OCI-LY1 (cell line): Measurements from ENCODE around the gene MPPED1.

Experiments used
- H2AFZ ChIP-seq: fragments of 200-600 bp; sonication (generic), shearing (Covaris generic); 2 replicates; pipeline ENCODE4 v1.6.0; 2014; ENCODE audit warnings: antibody characterized with exemption, mild to moderate bottlenecking, low read length
- H3F3A ChIP-seq: fragments of 200-600 bp; sonication (generic), shearing (Covaris generic); 2 replicates; pipeline ENCODE4 v1.6.0; 2014; ENCODE audit warnings: mild to moderate bottlenecking, antibody characterized with exemption, low read length, moderate library complexity; ENCODE audit not compliant: insufficient read depth
- H3K27ac ChIP-seq: fragments of 200-600 bp; sonication (generic); 2 replicates; pipeline ENCODE4 v1.5.1; 2014; ENCODE audit warnings: low read length, mixed run types, mild to moderate bottlenecking, low read depth; ENCODE audit not compliant: poor library complexity, severe bottlenecking
- H3K27me3 ChIP-seq: fragments of 200-600 bp; sonication (generic); 2 replicates; pipeline ENCODE4 v1.6.0; 2014; ENCODE audit warnings: antibody characterized with exemption, mild to moderate bottlenecking, low read length, moderate library complexity; ENCODE audit not compliant: insufficient read depth
- H3K36me3 ChIP-seq: fragments of 200-600 bp; sonication (generic); 2 replicates; pipeline ENCODE4 v1.6.1; 2014; ENCODE audit warnings: mild to moderate bottlenecking, antibody characterized with exemption, low read length, moderate library complexity, mixed read lengths; ENCODE audit not compliant: insufficient read depth
- H3K4me1 ChIP-seq: fragments of 200-600 bp; sonication (generic); 2 replicates; pipeline ENCODE4 v1.5.1; 2014; ENCODE audit warnings: mild to moderate bottlenecking, low read length, moderate library complexity; ENCODE audit not compliant: insufficient read depth, severe bottlenecking
- H3K4me2 ChIP-seq: fragments of 200-600 bp; sonication (generic), shearing (Covaris generic); 2 replicates; pipeline ENCODE4 v1.6.1; 2014; ENCODE audit warnings: low read length
- H3K4me3 ChIP-seq: fragments of 200-600 bp; sonication (generic); 2 replicates; pipeline ENCODE4 v1.5.1; 2014; ENCODE audit warnings: low read length, low read depth, mild to moderate bottlenecking, mixed read lengths; ENCODE audit not compliant: poor library complexity, severe bottlenecking
- H3K79me2 ChIP-seq: fragments of 200-600 bp; shearing (Covaris generic); 2 replicates; pipeline ENCODE4 v1.6.1; 2016; ENCODE audit warnings: mixed run types, low read length, mixed read lengths; ENCODE audit not compliant: insufficient read depth
- H3K9ac ChIP-seq: fragments of 200-600 bp; sonication (generic), shearing (Covaris generic); 2 replicates; pipeline ENCODE4 v1.6.1; 2014; ENCODE audit warnings: mild to moderate bottlenecking, low read length, mixed read lengths
- H3K9me2 ChIP-seq: fragments of 200-600 bp; sonication (generic), shearing (Covaris generic); 2 replicates; pipeline ENCODE4 v1.6.1; 2014; ENCODE audit warnings: low read depth, mild to moderate bottlenecking, low read length, mixed read lengths
- H3K9me3 ChIP-seq: fragments of 200-600 bp; shearing (Covaris generic); 2 replicates; pipeline ENCODE4 v1.6.1; 2014; ENCODE audit warnings: low read length, mixed read lengths
- H4K20me1 ChIP-seq: fragments of 200-600 bp; sonication (generic), shearing (Covaris generic); 2 replicates; pipeline ENCODE4 v1.6.0; 2016; ENCODE audit warnings: mild to moderate bottlenecking, low read length; ENCODE audit not compliant: insufficient read depth
- EZH2 ChIP-seq: fragments of 200-600 bp; sonication (generic), shearing (Covaris generic); IDR thresholded peaks from 2 replicates; pipeline ENCODE4 v1.8.0; 2017; ENCODE audit warnings: borderline replicate concordance, mixed run types, mild to moderate bottlenecking, antibody characterized with exemption, low read length, moderate library complexity, mixed read lengths
- TF ChIP-seq, protein P1 (sequence below): fragments of 200-600 bp; sonication (generic), shearing (Covaris generic); IDR thresholded peaks from 2 replicates; pipeline ENCODE4 v1.5.1; 2017; ENCODE audit warnings: mild to moderate bottlenecking, antibody characterized with exemption, low read length, moderate library complexity, mixed read lengths

MPPED1 gene

DNA sequence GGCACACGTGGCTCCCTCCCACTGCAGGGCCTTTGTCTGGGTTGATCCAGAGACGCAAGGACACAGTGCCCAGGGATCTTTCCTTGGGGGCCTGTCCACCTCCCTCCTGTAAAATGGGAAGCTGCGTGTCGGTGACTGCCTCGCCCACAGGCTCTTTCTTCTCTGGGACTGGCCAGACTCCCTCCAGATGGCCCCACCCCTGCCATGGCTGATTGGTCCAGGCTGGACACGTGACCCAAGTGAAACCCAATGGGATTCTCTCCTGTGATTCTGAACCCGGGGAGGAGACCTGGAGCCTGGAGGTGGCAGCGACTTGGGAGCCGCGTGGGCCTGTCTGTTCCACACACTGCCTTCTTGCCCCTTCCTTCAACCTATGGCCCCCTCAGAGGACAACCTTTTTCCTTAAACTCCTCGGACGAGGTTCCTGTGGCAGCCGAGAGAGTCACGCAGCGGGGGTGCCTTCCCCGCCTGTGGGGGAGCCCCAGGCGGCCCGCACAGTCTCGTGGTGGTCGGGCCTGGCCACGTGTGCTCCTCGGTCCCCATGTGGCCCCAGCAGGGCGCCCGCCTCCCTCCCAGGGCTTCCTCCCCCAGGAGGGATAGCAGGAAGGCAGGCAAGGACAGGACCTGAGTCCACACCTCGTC is 12.4 kb upstream of the MPPED1 start:
- Histone ChIP-seq H2AFZ (no peak overlapping the region), H3K9ac (no peak overlapping the region), H3F3A (no peaks in the 10 kb centered on the region), H3K27me3 (no peaks in the 10 kb centered on the region), H3K4me2 (no peak overlapping the region), H4K20me1 (no peaks in the 10 kb centered on the region), H3K4me1 (no peaks in the 10 kb centered on the region), H3K4me3 (no peak overlapping the region), H3K9me3 (no peaks in the 10 kb centered on the region), H3K27ac (no peak overlapping the region), H3K9me2 (no peaks in the 10 kb centered on the region), H3K79me2 (no peaks in the 10 kb centered on the region), H3K36me3 (no peaks in the 10 kb centered on the region)
- TF ChIP-seq EZH2, result no peak
- TF ChIP-seq, protein P1, sequence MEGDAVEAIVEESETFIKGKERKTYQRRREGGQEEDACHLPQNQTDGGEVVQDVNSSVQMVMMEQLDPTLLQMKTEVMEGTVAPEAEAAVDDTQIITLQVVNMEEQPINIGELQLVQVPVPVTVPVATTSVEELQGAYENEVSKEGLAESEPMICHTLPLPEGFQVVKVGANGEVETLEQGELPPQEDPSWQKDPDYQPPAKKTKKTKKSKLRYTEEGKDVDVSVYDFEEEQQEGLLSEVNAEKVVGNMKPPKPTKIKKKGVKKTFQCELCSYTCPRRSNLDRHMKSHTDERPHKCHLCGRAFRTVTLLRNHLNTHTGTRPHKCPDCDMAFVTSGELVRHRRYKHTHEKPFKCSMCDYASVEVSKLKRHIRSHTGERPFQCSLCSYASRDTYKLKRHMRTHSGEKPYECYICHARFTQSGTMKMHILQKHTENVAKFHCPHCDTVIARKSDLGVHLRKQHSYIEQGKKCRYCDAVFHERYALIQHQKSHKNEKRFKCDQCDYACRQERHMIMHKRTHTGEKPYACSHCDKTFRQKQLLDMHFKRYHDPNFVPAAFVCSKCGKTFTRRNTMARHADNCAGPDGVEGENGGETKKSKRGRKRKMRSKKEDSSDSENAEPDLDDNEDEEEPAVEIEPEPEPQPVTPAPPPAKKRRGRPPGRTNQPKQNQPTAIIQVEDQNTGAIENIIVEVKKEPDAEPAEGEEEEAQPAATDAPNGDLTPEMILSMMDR, result no peak

- H3K4me1 ChIP-seq, result no peaks in the 10 kb centered on the region
- no peaks in the 10 kb centered on the region for H3F3A ChIP-seq
- no peaks in the 10 kb centered on the region for H3K36me3 ChIP-seq
- H3K9ac ChIP-seq, result no peak overlapping the region
- H4K20me1 ChIP-seq, result no peaks in the 10 kb centered on the region
- no peak overlapping the region for H3K4me2 ChIP-seq
- H3K27ac ChIP-seq, result no peak overlapping the region
- no peaks in the 10 kb centered on the region for H3K27me3 ChIP-seq
- no peak overlapping the region for H3K4me3 ChIP-seq
- no peak overlapping the region for H2AFZ ChIP-seq
- no peak for TF ChIP-seq EZH2
- TF ChIP-seq, protein P1, result no peak
- H3K9me3 ChIP-seq, result no peaks in the 10 kb centered on the region
- no peaks in the 10 kb centered on the region for H3K79me2 ChIP-seq
- no peaks in the 10 kb centered on the region for H3K9me2 ChIP-seq
Observed at GRCh38 chr22:43399980-43400358, 11.8 kb upstream of the MPPED1 start.

- no peak overlapping the region for H3K4me2 ChIP-seq
- no peak overlapping the region for H2AFZ ChIP-seq
- H3K4me3 ChIP-seq, result no peak overlapping the region
- H3K27me3 ChIP-seq, result no peaks in the 10 kb centered on the region
- no peaks in the 10 kb centered on the region for H3K9me2 ChIP-seq
- H3K4me1 ChIP-seq, result no peaks in the 10 kb centered on the region
- no peaks in the 10 kb centered on the region for H3K9me3 ChIP-seq
- H3K27ac ChIP-seq, result no peak overlapping the region
- H4K20me1 ChIP-seq, result no peaks in the 10 kb centered on the region
- no peak for TF ChIP-seq EZH2
- TF ChIP-seq, protein P1, result no peak
- no peaks in the 10 kb centered on the region for H3F3A ChIP-seq
- no peaks in the 10 kb centered on the region for H3K36me3 ChIP-seq
- H3K9ac ChIP-seq, result no peak overlapping the region
- H3K79me2 ChIP-seq, result no peaks in the 10 kb centered on the region
Observed at GRCh38 chr22:43400449-43400848, 11.4 kb upstream of the MPPED1 start.
